Tibial nerve (tissue), 4 donors: Measurements from ENCODE around the gene BACE2.

Source experiments
- EP300 ChIP-seq, 2 donors: sonication (generic); formaldehyde crosslinking; IDR thresholded peaks; one replicate each; pipeline ENCODE4 v1.6.1; 2017; ENCODE audit warnings: antibody characterized with exemption in 2 of 2, mild to moderate bottlenecking in 1 of 2
- POLR2A ChIP-seq, 2 donors: fragments of 450-650 bp; IDR thresholded peaks; one replicate each; pipeline ENCODE4 v1.6.1; 2017; ENCODE audit warnings: antibody characterized with exemption in 2 of 2, mild to moderate bottlenecking in 2 of 2, moderate library complexity in 2 of 2
- TF ChIP-seq, protein P1 (sequence below), 5 experiments: fragments of 200-600 bp in 3 of 5; fragments of 450-650 bp in 2 of 5; sonication (generic) in 3 of 5; IDR thresholded peaks; one replicate each; pipeline ENCODE4 v1.5.1; 2016 to 2019; ENCODE audit warnings: antibody characterized with exemption in 5 of 5, mild to moderate bottlenecking in 3 of 5, moderate library complexity in 2 of 5

DNA sequence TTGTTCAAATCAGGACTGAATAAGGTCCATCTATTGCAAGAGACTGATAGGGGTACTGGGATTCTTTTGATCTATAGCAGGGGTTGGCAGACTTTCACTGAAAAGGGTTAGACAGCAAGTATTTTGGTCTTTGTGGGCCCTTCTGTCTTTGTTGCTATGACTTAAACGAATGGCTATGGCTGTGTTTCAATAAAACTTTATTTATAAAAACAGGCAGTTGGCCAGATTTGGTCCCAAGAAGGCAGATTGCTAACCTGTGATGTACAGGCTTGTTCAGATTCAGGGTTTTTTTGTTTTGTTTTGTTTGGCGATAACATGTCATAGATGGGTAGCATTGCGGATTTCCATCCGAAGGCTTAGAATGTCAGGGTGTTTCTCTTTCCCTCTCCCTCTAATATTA, 3.9 kb upstream of the BACE2 start:
- TF ChIP-seq, protein P1, sequence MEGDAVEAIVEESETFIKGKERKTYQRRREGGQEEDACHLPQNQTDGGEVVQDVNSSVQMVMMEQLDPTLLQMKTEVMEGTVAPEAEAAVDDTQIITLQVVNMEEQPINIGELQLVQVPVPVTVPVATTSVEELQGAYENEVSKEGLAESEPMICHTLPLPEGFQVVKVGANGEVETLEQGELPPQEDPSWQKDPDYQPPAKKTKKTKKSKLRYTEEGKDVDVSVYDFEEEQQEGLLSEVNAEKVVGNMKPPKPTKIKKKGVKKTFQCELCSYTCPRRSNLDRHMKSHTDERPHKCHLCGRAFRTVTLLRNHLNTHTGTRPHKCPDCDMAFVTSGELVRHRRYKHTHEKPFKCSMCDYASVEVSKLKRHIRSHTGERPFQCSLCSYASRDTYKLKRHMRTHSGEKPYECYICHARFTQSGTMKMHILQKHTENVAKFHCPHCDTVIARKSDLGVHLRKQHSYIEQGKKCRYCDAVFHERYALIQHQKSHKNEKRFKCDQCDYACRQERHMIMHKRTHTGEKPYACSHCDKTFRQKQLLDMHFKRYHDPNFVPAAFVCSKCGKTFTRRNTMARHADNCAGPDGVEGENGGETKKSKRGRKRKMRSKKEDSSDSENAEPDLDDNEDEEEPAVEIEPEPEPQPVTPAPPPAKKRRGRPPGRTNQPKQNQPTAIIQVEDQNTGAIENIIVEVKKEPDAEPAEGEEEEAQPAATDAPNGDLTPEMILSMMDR (IDR thresholded peaks at IDR 0.05): no peak
- TF ChIP-seq POLR2A (IDR thresholded peaks at IDR 0.05): no peak
- TF ChIP-seq EP300 (IDR thresholded peaks at IDR 0.05): no peak
